Natural killer cell (primary cell): ENCODE measurements around the gene GRID1. TPM values are rescaled to one million over a fixed set of nuclear protein-coding genes. Genes with fewer than 3 reads are reported as not detected.
A peak's percentile ranks its signal among the peaks of the same experiment; 100 is the strongest.

Source experiments
- ATAC-seq, 3 donors: fragments of 150-1000 bp in 2 of 3; fragments of 200-7000 bp in 1 of 3; cut with Tn5 transposase; 1 replicate in 1 of 3; 2 replicates in 2 of 3; pipeline ENCODE4 v1.10.0; 2021; ENCODE audit warnings: mild to moderate bottlenecking in 2 of 3, moderate library complexity in 2 of 3
- DNase-seq, 2 donors: peaks; one replicate each; pipeline versions ENCODE4 v3.0.0 to v3.0.0-alpha.2; 2013 to 2021; ENCODE audit warnings: mixed read lengths in 1 of 2
- H3K27ac ChIP-seq: one replicate; pipeline ENCODE4 v1.5.1; 2013; ENCODE audit warnings: mild to moderate bottlenecking, low read length
- H3K27me3 ChIP-seq: one replicate; pipeline ENCODE4 v1.6.1; 2013; ENCODE audit warnings: low read length; ENCODE audit not compliant: control insufficient read depth, insufficient read depth
- H3K36me3 ChIP-seq: one replicate; pipeline ENCODE4 v1.6.1; 2013; ENCODE audit warnings: low read length; ENCODE audit not compliant: control insufficient read depth, insufficient read depth
- H3K4me1 ChIP-seq: one replicate; pipeline ENCODE4 v1.6.1; 2013; ENCODE audit warnings: low read length; ENCODE audit not compliant: control insufficient read depth, insufficient read depth
- H3K4me3 ChIP-seq: one replicate; pipeline ENCODE4 v1.5.1; 2013; ENCODE audit warnings: low read length
- H3K9me3 ChIP-seq: one replicate; pipeline ENCODE4 v1.6.1; 2013; ENCODE audit warnings: low read length; ENCODE audit not compliant: control insufficient read depth, insufficient read depth
- H3K27ac Mint-ChIP-seq, 2 donors: one replicate each; pipeline ENCODE4 v1.8.0; 2022; ENCODE audit warnings: mild to moderate bottlenecking in 2 of 2, mixed read lengths in 2 of 2, moderate library complexity in 1 of 2
- H3K27me3 Mint-ChIP-seq, 2 donors: one replicate each; pipeline ENCODE4 v1.8.0; 2022; ENCODE audit warnings: low read depth in 2 of 2, mixed read lengths in 2 of 2
- H3K36me3 Mint-ChIP-seq: one replicate; pipeline ENCODE4 v1.8.0; 2022; ENCODE audit warnings: mixed read lengths
- H3K4me1 Mint-ChIP-seq, 2 donors: one replicate each; pipeline ENCODE4 v1.8.0; 2022; ENCODE audit warnings: mixed read lengths in 2 of 2
- H3K4me3 Mint-ChIP-seq: one replicate; pipeline ENCODE4 v1.8.0; 2022; ENCODE audit warnings: mild to moderate bottlenecking, moderate library complexity, mixed read lengths
- H3K9me3 Mint-ChIP-seq, 2 donors: one replicate each; pipeline ENCODE4 v1.8.0; 2022; ENCODE audit warnings: mixed read lengths in 2 of 2
- CTCF ChIP-seq: fragments of 200-600 bp; IDR thresholded peaks from one replicate; pipeline ENCODE4 v1.8.0; 2022; ENCODE audit warnings: antibody characterized with exemption
- WGBS: methylation state at CpG from one replicate; pipeline ENCODE4 v1.1.7; 2013; ENCODE audit warnings: missing lambda C conversion rate; ENCODE audit not compliant: insufficient coverage; 5-methylcytosine and 5-hydroxymethylcytosine counted together
- intact Hi-C: fragments of 100-400 bp; cut with micrococcal nuclease; formaldehyde crosslinking; loops from one replicate; pipeline ENCODE4 v1.14.2; 2022
- total RNA-seq, 4 donors: library from RNA; stranded (reverse); fragments of 120-200 nt in 1 of 4; gene quantifications; one replicate each; pipeline versions ENCODE4 v1.2.3 to v1.2.4, GENCODE V29; 2013 to 2022

Gene GRID1
- total RNA-seq, 3 donors from 2014 or later (not counting 1 experiment from before 2014, with no cell fraction given), result not detected

GRCh38 chr10:86192691-86193090, 173.9 kb downstream of the GRID1 start:
- peaks cover 0 to 10% of the 10 kb centered on the region in 2 donors for H3K27me3 Mint-ChIP-seq

GRCh38 chr10:86192147-86192546, 174.4 kb downstream of the GRID1 start:
- ATAC-seq, result no peak
- Histone ChIP-seq H3K36me3 (no peaks in the 10 kb centered on the region), H3K4me3 (no peak overlapping the region), H3K4me1 (no peaks in the 10 kb centered on the region), H3K9me3 (no peaks in the 10 kb centered on the region), H3K27ac (no peak overlapping the region), H3K27me3 (no peaks in the 10 kb centered on the region)
- intact Hi-C loops, result no loop called here
- Mint-ChIP-seq H3K27ac (no peak overlapping the region), H3K4me1 (no peaks in the 10 kb centered on the region), H3K36me3 (no peaks in the 10 kb centered on the region), H3K4me3 (no peak overlapping the region), H3K27me3 (peaks cover 0 to 11% of the 10 kb centered on the region in 2 donors), H3K9me3 (no peaks in the 10 kb centered on the region)
- TF ChIP-seq CTCF, result no peak
- WGBS, result 86% methylated on average over 5 of the region's 6 CpGs
- no peak for DNase-seq

More at GRCh38 chr10:86192691-86193090, 173.9 kb downstream of the GRID1 start:
- Histone ChIP-seq H3K4me1 (no peaks in the 10 kb centered on the region), H3K27me3 (no peaks in the 10 kb centered on the region), H3K27ac (no peak overlapping the region), H3K36me3 (no peaks in the 10 kb centered on the region), H3K4me3 (no peak overlapping the region), H3K9me3 (no peaks in the 10 kb centered on the region)
- H3K9me3 Mint-ChIP-seq, result no peaks in the 10 kb centered on the region
- no peak overlapping the region for H3K4me3 Mint-ChIP-seq
- H3K27ac Mint-ChIP-seq, result no peak overlapping the region
- intact Hi-C loops, result no loop called here
- no peaks in the 10 kb centered on the region for H3K4me1 Mint-ChIP-seq
- DNase-seq, result no peak
- no peak for TF ChIP-seq CTCF
- whole genome bisulfite sequencing, result 79% methylated on average over 3 of the region's 3 CpGs
- no peak for ATAC-seq
- no peaks in the 10 kb centered on the region for H3K36me3 Mint-ChIP-seq

DNA sequence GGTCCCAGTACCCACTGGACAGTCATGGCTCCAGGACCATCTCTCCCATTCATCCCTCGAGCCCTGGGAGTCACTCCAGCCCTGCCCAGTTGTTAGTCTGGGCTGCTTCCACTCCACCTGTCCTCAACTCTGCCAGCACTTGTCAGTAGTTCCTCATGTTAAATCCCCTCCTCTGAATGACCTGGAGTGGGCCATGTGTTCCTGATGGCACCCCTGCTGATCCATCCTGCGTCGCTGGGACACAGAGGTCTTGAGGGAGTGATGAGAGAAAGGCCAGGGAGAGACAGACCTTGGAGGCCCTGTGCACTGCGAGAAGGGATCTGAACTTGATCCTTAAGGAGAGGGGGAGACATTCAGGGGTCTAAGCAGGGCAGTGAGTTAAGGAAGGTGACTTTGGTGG, 174.9 kb downstream of the GRID1 start:
- peaks cover 0 to 11% of the 10 kb centered on the region in 2 donors for H3K27me3 Mint-ChIP-seq
- DNase-seq, result no peak

More for the DNA sequence above, 174.9 kb downstream of the GRID1 start:
- no peak overlapping the region for H3K27ac Mint-ChIP-seq
- H3K4me3 Mint-ChIP-seq, result peak overlapping the region; percentile 42
- Histone ChIP-seq H3K27me3 (no peaks in the 10 kb centered on the region), H3K9me3 (no peaks in the 10 kb centered on the region), H3K36me3 (no peaks in the 10 kb centered on the region), H3K4me3 (no peak overlapping the region), H3K4me1 (no peaks in the 10 kb centered on the region), H3K27ac (no peak overlapping the region)
- no peaks in the 10 kb centered on the region for H3K9me3 Mint-ChIP-seq
- intact Hi-C loops, result no loop called here
- WGBS, result 77% methylated on average over 4 of the region's 4 CpGs
- H3K36me3 Mint-ChIP-seq, result no peaks in the 10 kb centered on the region
- H3K4me1 Mint-ChIP-seq, result no peaks in the 10 kb centered on the region
- TF ChIP-seq CTCF, result no peak
- ATAC-seq, result no peak
